Right ventricle myocardium inferior (tissue), 1 donor: ENCODE data around the gene GPX1. TPM values are rescaled to one million over a fixed set of nuclear protein-coding genes. Genes with fewer than 3 reads are reported as not detected.
"Not testable (repeated sequence)": the region's sequence is repeated elsewhere in the genome, so short reads cannot be mapped to it uniquely, and the experiment has no call there.

ENCODE experiments used
- ATAC-seq: fragments of 200-7000 bp; cut with Tn5 transposase; one replicate; pipeline ENCODE4 v1.9.1; 2020; ENCODE audit warnings: mild to moderate bottlenecking, moderate library complexity
- DNase-seq: peaks from one replicate; pipeline ENCODE4 v3.0.0; 2021; ENCODE audit errors: missing footprints
- intact Hi-C: fragments of 100-400 bp; cut with DNase I; formaldehyde crosslinking; loops from one replicate; pipeline ENCODE4 v1.11.0; 2022
- total RNA-seq: library from RNA; stranded (reverse); fragmentation: NEBNext Ultra II Directional; extraction: Animal tissue kit (Norgen Biotek cat#: 25700); gene quantifications from one replicate; pipeline ENCODE4 v1.2.1, GENCODE V29; 2021
- donor health status: DM: no; HTN: yes; CAD: no; lungs with severe emphysema.

GPX1 gene
- total RNA-seq, 1 donor from 2014 or later, result 136 TPM

DNA sequence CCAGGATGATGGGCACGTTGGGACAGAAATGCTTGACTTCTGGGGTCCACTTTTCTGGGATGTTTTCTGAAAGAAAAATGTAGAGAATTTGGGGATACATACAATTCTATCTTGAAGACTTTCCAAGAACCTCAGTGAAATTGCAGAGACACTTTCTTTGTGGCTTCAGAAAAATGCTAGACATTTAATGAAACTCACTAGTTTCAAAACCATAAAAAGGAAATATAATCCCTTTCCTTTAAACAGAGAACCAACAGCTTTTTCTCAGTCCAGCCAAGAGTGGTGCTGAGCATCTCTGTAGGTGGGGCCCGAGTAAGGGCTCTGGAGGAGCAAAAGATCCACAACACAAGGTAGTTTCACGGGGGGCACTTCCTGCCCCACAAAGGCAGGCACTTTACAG is 4.4 kb upstream of the GPX1 start:
- intact Hi-C loops, result no loop called here
- DNase-seq (no peak), ATAC-seq (no peak)

- intact Hi-C loops, result loop anchor here (5.0 kb wide), 2 partner anchors 53 to 187 kb away; partner anchors contain the start of genes KLHDC8B, RHOA and TCTA
- DNase-seq, result no peak
- no peak for ATAC-seq
Observed at GRCh38 chr3:49359623-49360022, 1.5 kb upstream of the GPX1 start.

DNA sequence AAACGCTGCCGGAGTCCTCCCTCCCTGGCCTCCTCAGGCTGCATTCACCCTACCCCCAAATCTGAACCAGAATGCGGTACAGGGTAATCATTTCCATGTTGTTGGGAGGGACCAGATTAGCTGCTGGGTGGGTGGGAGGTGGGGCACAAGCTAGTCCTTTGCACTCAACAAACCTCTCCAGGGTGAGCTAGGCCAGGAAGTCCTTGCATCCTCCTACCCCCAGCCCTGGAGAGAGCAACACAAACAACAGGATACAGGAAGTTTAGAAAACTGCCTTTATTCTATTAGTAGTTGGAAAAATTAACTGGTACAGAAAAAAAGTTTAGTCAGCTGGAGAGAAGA is 702 bp upstream of the GPX1 start:
- intact Hi-C loops, result loop anchor here (5.0 kb wide), 2 partner anchors 53 to 187 kb away; partner anchors contain the start of genes KLHDC8B, RHOA and TCTA
- DNase-seq (no peak), ATAC-seq (no peak)

DNA sequence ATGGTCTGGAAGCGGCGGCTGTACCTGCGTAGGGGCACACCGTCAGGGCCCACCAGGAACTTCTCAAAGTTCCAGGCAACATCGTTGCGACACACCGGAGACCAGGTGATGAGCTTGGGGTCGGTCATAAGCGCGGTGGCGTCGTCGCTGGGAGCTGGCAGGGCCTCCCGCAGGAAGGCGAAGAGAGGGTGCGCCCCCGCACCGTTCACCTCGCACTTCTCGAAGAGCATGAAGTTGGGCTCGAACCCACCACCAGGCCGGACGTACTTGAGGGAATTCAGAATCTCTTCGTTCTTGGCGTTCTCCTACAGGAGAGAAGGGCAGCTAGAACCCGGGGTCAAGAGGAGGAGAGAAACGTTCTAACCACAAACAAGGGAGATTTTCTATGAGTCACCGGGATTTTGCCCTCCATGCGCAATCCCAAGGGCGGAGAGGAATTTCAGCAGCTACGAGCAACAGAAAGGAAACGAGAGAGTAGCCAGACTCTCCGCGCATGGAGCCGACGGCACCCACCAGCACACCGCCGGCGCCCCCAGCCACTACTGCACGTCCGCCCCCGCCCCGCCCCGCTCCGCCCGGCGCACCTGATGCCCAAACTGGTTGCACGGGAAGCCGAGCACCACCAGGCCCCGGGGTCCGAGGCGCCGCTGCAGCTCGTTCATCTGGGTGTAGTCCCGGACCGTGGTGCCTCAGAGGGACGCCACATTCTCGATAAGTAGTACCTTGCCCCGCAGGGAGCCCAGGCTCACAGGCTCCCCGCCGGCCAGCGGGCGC is 523 bp downstream of the GPX1 start:
- intact Hi-C loops, result loop anchor here (2.0 to 5.0 kb wide), 3 partner anchors 17 to 185 kb away; partner anchors contain the start of genes KLHDC8B, RHOA, TCTA and USP4
- peak; percentile 84 for DNase-seq
- peak; percentile 44 for ATAC-seq

DNA sequence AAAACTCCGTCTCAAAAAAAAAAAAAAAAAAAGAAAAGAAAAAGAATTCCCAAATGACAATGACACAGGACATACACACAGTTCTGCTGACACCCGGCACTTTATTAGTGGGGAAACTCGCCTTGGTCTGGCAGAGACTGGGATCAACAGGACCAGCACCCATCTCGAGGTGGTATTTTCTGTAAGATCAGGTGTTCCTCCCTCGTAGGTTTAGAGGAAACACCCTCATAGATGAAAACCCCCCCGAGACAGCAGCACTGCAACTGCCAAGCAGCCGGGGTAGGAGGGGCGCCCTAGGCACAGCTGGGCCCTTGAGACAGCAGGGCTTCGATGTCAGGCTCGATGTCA is 1.1 kb downstream of the GPX1 start:
- intact Hi-C loops, result loop anchor here (2.0 to 5.0 kb wide), 3 partner anchors 16 to 185 kb away; partner anchors contain the start of genes KLHDC8B, RHOA, TCTA and USP4
- not testable (repeated sequence) for DNase-seq, ATAC-seq

GRCh38 chr3:49352890-49353421 is 5.2 kb downstream of the GPX1 start:
- no peak for DNase-seq
- ATAC-seq, result no peak
- intact Hi-C loops, result no loop called here

DNA sequence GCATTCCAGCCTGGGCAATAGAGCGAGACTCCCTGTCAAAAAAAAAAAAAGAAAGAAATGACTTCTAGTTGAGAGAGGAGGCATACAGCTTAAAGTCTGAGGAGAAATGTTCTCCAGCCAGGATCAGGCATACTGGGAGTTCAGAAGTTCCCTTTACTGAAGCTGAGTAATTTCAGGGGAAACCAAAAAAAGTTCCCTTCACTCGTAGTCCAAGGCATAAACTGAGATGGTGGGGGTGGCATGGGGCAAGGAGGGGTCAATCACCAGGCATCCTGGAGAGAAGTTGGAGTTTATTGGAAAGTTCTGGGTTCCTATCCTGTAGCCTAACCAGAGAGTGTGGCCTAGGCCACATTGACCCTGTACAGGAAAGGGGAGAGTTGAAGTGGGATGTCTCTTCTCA is 5.9 kb downstream of the GPX1 start:
- DNase-seq (no peak), ATAC-seq (no peak)
- intact Hi-C loops, result no loop called here

DNA sequence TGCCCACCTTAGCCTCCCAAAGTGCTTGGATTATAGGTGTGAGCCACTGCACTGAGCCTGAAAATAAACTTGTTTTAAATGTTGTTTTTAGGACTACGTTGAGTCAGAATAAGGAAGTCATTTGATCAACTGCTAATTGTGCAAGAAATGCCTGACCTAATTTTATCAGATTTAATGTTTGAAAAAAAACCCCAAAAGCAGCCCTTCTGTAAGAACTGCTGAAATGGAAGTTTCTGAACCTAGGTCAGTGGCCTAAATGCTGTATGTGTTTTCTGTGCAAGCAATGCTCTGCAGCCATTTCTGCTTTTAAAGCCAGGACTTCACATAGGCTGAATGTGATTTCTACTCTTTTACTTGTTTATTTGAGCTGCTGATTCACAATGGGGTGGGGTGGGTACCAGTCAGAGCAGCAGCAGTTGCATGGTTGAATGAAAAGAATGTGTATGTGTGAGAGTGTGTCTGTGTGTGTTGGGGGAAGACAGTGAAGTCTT is 6.6 kb downstream of the GPX1 start:
- ATAC-seq, result peak; percentile 25
- DNase-seq, result no peak
- intact Hi-C loops, result no loop called here

DNA sequence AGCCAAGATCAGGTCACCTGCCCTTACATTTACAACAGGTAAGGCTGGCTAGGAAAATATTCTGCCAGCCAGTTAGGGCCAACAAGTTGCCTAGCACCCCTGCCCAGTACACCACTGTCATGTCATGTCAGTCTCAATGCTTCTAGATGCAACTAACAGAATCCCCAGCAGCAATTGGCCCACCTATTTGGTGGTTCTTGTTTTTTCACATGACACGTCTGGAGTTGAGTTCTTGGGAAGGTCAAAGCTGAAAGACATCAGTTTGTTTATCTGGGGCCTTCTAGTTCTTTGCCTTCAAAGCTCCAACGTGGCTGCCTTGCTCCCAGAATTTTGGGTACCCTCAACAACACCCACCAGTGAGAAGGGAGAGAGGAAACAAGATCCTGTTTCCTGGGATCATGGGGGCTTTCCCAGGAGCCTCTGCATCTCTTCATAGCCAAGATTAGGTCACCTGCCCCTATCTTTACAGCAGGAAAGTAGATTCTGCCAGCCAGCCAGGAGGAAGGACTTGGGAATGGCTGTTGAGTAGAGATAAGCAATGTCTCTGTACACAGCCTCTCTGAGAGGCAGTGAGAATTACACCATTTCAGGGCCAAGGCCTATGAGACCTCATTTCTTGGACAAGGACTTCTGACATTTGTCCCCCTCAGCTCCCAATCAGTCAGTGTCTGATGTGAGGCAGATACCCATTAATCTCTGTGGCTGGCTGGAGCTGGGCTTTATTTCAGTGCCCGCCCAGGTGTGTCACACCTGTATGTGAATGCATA is 8.6 kb downstream of the GPX1 start:
- no peak for ATAC-seq
- no peak for DNase-seq
- intact Hi-C loops, result no loop called here

DNA sequence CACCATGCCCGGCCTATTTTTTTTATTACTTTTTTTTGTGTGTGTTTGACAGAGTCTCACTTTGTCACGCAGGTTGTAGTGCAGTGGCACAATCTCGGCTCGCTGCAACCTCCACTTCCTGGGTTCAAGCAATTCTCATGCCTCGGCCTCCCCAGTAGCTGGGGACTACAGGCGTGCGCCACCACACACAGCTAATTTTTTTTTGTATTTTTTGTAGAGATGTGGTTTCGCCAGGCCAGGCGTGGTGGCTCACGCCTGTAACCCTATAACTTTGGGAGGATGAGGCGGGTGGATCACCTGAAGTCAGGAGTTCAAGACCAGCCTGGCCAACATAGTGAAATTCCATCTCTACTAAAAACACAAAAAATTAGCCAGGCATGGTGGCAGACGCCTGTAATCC is 9.8 kb downstream of the GPX1 start:
- intact Hi-C loops, DNase-seq, ATAC-seq: not testable (repeated sequence)

GRCh38 chr3:49346797-49347251 is 11.3 kb downstream of the GPX1 start:
- ATAC-seq, result no peak
- DNase-seq, result no peak
- intact Hi-C loops, result no loop called here

DNA sequence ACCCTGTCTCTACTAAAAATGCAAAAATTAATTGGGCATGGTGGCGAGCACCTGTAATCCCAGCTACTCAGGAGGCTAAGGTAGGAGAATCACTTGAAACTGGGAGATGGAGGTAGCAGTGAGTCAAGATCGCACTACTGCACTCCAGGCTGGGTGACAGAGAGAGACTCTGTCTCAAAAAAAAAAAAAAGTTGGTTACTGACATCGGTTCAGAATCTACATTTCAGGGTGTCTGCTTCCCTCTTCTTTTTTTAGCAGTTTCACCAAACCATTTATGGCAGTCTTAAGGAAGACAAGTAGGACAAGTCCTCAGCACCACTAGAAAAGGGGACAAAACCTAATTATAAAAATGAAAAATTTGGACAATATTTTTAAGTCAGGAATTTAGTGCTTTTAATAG is 15.0 kb downstream of the GPX1 start:
- ATAC-seq, result no peak
- intact Hi-C loops, result no loop called here
- no peak for DNase-seq

DNA sequence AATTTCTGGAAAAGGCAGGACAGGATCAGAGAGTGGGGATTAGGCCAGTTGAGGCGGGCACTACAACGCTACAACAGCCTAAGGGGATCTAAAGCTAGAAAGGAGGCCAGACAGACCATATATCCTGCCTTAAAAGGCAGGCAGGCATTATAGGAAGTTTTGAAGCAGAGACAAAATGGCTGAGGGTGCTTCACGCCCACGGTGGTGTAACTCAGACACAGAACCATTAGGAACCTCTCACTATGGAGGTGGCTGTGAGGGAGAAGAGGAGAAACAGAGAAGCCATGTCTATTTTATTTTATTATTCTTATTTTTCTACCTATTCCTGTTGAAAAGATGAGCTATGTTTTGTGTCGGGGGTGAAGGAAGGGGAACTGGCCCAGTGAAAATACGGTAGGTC is 16.2 kb downstream of the GPX1 start:
- no peak for ATAC-seq
- intact Hi-C loops, result loop anchor here (2.0 kb wide), 2 partner anchors 15 to 71 kb away; partner anchors contain the start of gene TCTA
- no peak for DNase-seq

DNA sequence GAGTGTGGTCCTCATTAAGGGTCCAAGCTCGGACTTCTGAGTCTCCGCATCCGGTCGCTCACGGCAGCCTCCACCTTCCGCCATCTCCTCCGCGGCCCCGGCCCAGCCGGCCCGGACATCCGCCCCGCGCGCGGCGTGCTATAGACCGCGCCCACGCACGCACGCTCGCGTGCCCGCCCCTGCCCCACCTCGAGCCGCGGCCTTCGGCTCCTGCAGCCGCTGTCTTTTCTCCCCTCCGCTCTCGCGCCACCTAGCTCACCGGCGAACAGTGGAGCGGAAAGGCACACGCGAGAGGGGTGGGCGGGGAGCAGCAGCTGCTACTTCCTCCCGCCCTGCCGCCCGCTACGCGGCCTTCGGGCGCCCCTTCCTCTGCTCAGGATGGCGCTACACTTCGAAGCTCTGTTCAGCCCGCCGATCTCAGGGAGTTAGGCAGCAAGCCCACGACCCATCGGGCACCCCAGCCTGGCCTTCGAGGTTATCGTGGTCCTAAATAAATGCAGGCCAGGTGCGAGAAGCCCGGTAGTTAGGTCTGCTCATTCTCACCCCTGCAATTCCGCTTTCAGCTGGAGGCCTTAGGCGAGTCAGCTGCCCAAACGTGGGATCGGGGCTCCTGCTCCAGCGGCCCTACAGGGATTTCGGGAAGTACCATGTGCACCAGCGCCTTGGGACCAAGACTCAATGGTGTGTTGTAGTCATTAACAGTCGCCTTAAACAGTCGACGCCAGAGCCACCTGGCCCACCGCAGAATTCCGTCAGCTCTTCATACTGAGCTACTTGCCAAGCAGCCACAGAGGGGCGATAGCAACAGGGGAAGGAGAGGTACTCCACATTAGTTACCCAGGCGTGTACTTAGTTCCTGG is 18.0 kb downstream of the GPX1 start, which contains the start of gene USP4:
Gene USP4, minus strand, starts transcription at position 113 of the 860 bp plus-strand sequence. Its CDS starts 29 bp downstream, at position 84.
- intact Hi-C loops, result loop anchor here (1.0 to 2.0 kb wide), 4 partner anchors 17 to 169 kb away; partner anchors contain the start of genes KLHDC8B and TCTA
- ATAC-seq (peak; percentile 98), DNase-seq (peak; percentile 98)

DNA sequence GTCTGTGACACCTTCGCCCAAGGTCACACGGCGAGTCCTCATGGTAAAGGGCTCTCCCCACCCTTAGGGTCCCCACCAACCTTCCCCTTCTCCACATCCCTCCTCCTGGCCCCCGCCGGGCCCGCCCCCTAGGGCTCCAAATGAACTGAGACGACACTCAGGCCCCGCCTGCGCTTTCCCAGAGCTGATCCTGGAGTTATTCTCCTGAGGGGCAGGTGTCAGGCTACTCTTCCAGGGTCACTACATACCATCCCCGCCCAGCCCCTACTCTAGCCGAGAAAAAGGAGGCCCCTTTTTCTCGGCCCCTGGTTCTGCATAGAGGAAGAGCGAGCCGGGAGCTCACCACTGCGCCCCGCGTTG is 18.6 kb downstream of the GPX1 start:
- ATAC-seq, result peak; percentile 21
- intact Hi-C loops, result no loop called here
- DNase-seq, result no peak

DNA sequence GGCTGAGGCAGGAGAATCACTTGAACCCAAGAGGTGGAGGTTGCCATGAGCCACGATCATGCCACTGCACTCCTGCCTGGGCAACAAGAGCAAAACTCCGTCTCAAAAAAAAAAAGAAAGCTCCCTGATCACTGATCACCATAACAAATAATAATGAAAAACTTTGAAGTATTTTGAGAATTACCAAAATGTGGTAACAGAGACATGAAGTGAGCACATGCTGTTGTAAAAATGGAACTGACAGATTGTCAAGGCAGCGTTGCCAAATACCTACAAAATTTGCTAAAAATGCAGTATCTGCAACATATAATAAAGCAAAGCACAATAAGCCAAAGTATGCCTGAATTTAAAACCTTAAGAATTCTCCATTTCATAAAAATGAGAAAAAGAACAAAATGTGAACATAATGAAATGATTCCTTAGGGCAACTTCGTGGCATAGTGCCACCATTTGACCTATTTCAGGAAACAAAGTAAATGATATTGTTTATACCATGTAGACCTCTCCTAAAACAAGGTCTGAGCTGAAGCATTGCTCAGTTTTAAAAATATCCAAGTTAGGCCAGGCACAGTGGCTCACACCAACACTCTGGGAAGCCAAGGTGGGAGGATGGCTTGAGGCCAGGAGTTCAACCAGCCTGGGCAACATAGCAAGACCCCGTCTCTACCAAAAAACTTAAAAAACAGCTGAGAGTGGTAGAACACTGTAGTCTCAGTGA is 24.1 kb downstream of the GPX1 start:
- DNase-seq, result no peak
- ATAC-seq, result no peak
- intact Hi-C loops, result no loop called here

- peak; percentile 31 for ATAC-seq
Observed at GRCh38 chr3:49333091-49333490, 25.1 kb downstream of the GPX1 start.

GRCh38 chr3:49329186-49329585 is 29.0 kb downstream of the GPX1 start:
- intact Hi-C loops, result no loop called here
- ATAC-seq (no peak), DNase-seq (no peak)

More at GRCh38 chr3:49333091-49333490, 25.1 kb downstream of the GPX1 start:
- peak; percentile 81 for DNase-seq
- intact Hi-C loops, result no loop called here
